Adipocyte (in vitro differentiated cells): ENCODE data around the gene MRPL20.
A peak's percentile ranks its signal among the peaks of the same experiment; 100 is the strongest.
"Not testable (repeated sequence)": the region's sequence is repeated elsewhere in the genome, so short reads cannot be mapped to it uniquely, and the experiment has no call there.

Experiments
- DNase-seq: peaks from one replicate; pipeline ENCODE4 v3.0.0-alpha.2; 2015; ENCODE audit warnings: low read depth
- H3K27me3 ChIP-seq: replicated peaks from 2 replicates; pipeline ENCODE4 v1.7.0; 2013; ENCODE audit warnings: mild to moderate bottlenecking, low read length, moderate library complexity; ENCODE audit not compliant: control insufficient read depth, insufficient read depth
- H3K36me3 ChIP-seq: 2 replicates; pipeline ENCODE4 v1.7.0; 2013; ENCODE audit warnings: low read length, mild to moderate bottlenecking, moderate library complexity; ENCODE audit not compliant: control insufficient read depth, insufficient read depth, severe bottlenecking
- H3K4me1 ChIP-seq: 2 replicates; pipeline ENCODE4 v1.7.0; 2013; ENCODE audit warnings: mild to moderate bottlenecking, low read length, moderate library complexity; ENCODE audit not compliant: control insufficient read depth, insufficient read depth
- H3K4me3 ChIP-seq: 2 replicates; pipeline ENCODE4 v1.7.0; 2013; ENCODE audit warnings: mild to moderate bottlenecking, low read length, moderate library complexity
- H3K9ac ChIP-seq: 2 replicates; pipeline ENCODE4 v1.7.0; 2013; ENCODE audit warnings: mild to moderate bottlenecking, low read length, moderate library complexity
- H3K9me3 ChIP-seq: 2 replicates; pipeline ENCODE4 v1.7.0; 2013; ENCODE audit warnings: mild to moderate bottlenecking, low read length, moderate library complexity; ENCODE audit not compliant: control insufficient read depth

MRPL20 gene

GRCh38 chr1:1373051-1373814 is 33.9 kb downstream of the MRPL20 start:
- Histone ChIP-seq H3K36me3 (peaks cover 12% of the 10 kb centered on the region), H3K9me3 (no peaks in the 10 kb centered on the region), H3K27me3 (no peaks in the 10 kb centered on the region), H3K4me3 (peak overlapping the region; percentile 91), H3K4me1 (peaks cover 41% of the 10 kb centered on the region), H3K9ac (peak overlapping the region; percentile 99)
- no peak for DNase-seq

GRCh38 chr1:1371746-1372711 is 35.1 kb downstream of the MRPL20 start:
- H3K36me3 ChIP-seq: peaks cover 12% of the 10 kb centered on the region
- DNase-seq: peak; percentile 82
- no peak overlapping the region for H3K9ac ChIP-seq
- no peaks in the 10 kb centered on the region for H3K27me3 ChIP-seq
- no peak overlapping the region for H3K4me3 ChIP-seq
- no peaks in the 10 kb centered on the region for H3K9me3 ChIP-seq
- peaks cover 41% of the 10 kb centered on the region for H3K4me1 ChIP-seq

DNA sequence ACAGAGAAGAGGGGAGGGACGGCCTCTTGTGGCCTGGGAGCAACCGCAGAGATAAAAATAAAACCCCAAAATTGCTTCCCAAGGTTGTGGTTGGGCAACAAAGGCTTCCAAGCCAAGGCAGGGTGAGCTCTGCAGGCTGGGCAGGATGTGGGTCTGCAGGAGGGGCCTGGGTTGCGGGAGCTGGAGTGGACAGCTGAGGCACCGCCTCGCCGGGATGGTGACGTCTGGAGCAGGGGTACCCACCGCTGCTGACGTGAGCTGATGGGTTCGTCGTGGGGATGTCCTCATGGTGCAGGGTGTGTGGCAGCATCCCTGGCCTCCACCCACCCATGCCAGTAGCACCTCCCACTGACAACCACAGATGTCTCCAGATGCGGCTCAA is 35.7 kb downstream of the MRPL20 start:
- no peak for DNase-seq
- peaks cover 38% of the 10 kb centered on the region for H3K4me1 ChIP-seq
- no peak overlapping the region for H3K9ac ChIP-seq
- H3K9me3 ChIP-seq: no peaks in the 10 kb centered on the region
- no peaks in the 10 kb centered on the region for H3K27me3 ChIP-seq
- peaks cover 12% of the 10 kb centered on the region for H3K36me3 ChIP-seq
- H3K4me3 ChIP-seq: no peak overlapping the region

- H3K9ac ChIP-seq: peak overlapping the region; percentile 60
- no peak overlapping the region for H3K4me3 ChIP-seq
- H3K27me3 ChIP-seq: no peaks in the 10 kb centered on the region
- DNase-seq: no peak
- H3K36me3 ChIP-seq: peaks cover 12% of the 10 kb centered on the region
- peaks cover 33% of the 10 kb centered on the region for H3K4me1 ChIP-seq
- H3K9me3 ChIP-seq: no peaks in the 10 kb centered on the region
Measured at GRCh38 chr1:1370771-1371300, 36.3 kb downstream of the MRPL20 start.

DNA sequence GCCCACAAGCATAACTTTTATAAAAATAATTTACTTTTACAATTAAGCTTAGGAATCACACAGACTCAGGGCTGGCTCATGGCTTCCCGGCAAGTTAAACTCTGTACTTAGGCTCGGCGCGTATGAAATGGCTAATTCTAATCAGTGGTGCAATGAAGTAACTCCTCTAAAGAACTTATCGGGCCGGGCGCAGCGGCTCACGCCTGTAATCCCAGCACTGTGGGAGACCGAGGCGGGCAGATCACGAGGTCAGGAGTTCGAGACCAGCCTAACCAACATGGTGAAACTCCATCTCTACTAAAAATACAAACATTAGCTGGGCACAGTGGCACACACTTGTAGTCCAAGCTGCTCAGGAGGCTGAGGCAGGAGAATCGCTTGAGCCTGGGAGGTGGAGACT is 37.0 kb downstream of the MRPL20 start:
- H3K9ac ChIP-seq, DNase-seq, H3K9me3 ChIP-seq, H3K27me3 ChIP-seq, H3K4me3 ChIP-seq: not testable (repeated sequence)
- H3K4me1 ChIP-seq: peaks cover 33% of the 10 kb centered on the region
- H3K36me3 ChIP-seq: peaks cover 12% of the 10 kb centered on the region

DNA sequence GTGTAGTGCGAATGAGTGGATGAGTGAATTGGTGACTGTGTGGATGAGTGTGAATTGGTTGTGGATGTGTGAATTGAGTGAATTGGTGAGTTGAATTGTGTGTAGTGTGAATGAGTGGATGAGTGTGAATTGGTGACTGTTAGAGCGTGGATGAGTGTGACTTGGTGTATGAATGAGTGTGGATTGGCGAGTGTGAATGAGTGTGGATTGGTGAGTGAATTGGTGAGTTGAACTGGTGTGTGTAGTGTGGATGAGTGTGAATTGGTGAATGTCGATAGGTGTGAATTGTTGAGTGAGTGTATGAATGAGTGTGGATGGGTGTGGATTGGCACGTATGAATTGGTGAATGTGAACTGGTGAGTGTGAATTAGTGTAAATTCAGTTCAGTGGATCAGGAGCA is 39.8 kb downstream of the MRPL20 start:
- Histone ChIP-seq H3K4me1 (peaks cover 19% of the 10 kb centered on the region), H3K9ac (no peak overlapping the region), H3K36me3 (no peaks in the 10 kb centered on the region), H3K9me3 (no peaks in the 10 kb centered on the region), H3K27me3 (no peaks in the 10 kb centered on the region), H3K4me3 (no peak overlapping the region)
- no peak for DNase-seq

GRCh38 chr1:1366699-1367066 is 40.4 kb downstream of the MRPL20 start:
- no peak overlapping the region for H3K9ac ChIP-seq
- H3K4me3 ChIP-seq: no peak overlapping the region
- H3K4me1 ChIP-seq: peaks cover 19% of the 10 kb centered on the region
- no peaks in the 10 kb centered on the region for H3K27me3 ChIP-seq
- H3K36me3 ChIP-seq: no peaks in the 10 kb centered on the region
- no peaks in the 10 kb centered on the region for H3K9me3 ChIP-seq
- no peak for DNase-seq

DNA sequence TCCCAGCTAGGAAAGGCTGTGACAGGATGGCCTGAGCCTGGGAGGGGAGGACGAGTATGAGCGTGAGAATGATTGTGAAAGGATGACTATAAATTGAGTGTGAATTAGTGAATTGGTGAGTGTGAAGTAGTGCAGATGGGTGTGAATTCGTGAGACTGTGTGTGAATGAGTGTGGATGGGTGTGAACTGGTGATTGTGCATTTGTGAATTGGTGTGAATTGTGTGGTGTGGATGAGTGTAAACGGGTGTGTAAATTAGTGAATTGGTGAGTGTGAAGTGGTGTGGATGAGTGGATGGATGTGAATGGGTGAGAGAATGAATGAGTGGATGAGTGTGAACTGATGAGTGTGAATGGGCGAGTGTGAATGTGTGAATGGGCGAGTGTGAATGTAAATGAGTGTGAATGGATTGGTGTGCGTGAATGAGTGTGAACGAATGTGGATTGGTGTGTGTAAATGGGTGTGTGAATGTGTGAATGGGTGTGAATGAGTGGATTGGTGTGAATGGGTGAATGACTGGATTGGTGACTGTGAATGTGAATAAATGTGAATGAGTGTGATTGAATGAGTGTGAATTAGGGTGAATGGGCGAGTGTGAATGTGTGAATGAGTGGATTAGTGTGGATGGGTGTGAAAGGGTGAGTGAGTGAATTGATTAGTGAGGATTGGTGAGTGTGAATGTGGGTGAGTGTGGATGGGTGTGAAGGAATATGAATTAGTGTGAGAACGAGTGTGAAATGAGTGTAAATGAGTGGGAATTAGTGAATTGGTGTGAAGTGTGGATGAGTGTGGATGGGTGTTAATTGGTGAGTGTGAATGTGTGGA is 41.0 kb downstream of the MRPL20 start:
- Histone ChIP-seq H3K27me3 (no peaks in the 10 kb centered on the region), H3K9ac (no peak overlapping the region), H3K9me3 (no peaks in the 10 kb centered on the region), H3K4me3 (no peak overlapping the region), H3K4me1 (peaks cover 19% of the 10 kb centered on the region), H3K36me3 (no peaks in the 10 kb centered on the region)
- no peak for DNase-seq

- Histone ChIP-seq H3K27me3 (no peaks in the 10 kb centered on the region), H3K4me3 (no peak overlapping the region), H3K36me3 (no peaks in the 10 kb centered on the region), H3K9ac (no peak overlapping the region), H3K4me1 (peaks cover 28% of the 10 kb centered on the region), H3K9me3 (no peaks in the 10 kb centered on the region)
- no peak for DNase-seq
Measured at GRCh38 chr1:1364266-1364665, 42.8 kb downstream of the MRPL20 start.

- Histone ChIP-seq H3K4me1 (peaks cover 35% of the 10 kb centered on the region), H3K9me3 (no peaks in the 10 kb centered on the region), H3K4me3 (peak overlapping the region; percentile 68), H3K27me3 (no peaks in the 10 kb centered on the region), H3K9ac (peak overlapping the region; percentile 89), H3K36me3 (no peaks in the 10 kb centered on the region)
- peak; percentile 92 for DNase-seq
Measured at GRCh38 chr1:1361982-1362423, 45.1 kb downstream of the MRPL20 start.
